GM23338 (cell line): Measurements from ENCODE around the gene TSPAN13. TPM values are rescaled to one million over a fixed set of nuclear protein-coding genes. Genes with fewer than 3 reads are reported as not detected.

ENCODE experiments used
- ATAC-seq: fragments of 200-7000 bp; cut with Tn5 transposase; 3 replicates; pipeline ENCODE4 v1.9.1; 2020
- DNase-seq: peaks from one replicate; pipeline ENCODE4 v3.0.0-alpha.2; 2015; ENCODE audit warnings: low spot score
- H2AFZ ChIP-seq: fragments of 200-600 bp; sonication (generic); 2 replicates; pipeline ENCODE4 v1.8.0; 2016; ENCODE audit warnings: antibody characterized with exemption, mild to moderate bottlenecking, moderate library complexity
- H3F3A ChIP-seq: fragments of 200-600 bp; sonication (generic); replicated peaks from 2 replicates; pipeline ENCODE4 v1.8.0; 2017; ENCODE audit warnings: antibody characterized with exemption, mixed run types, low read depth
- H3K27ac ChIP-seq: fragments of 200-600 bp; sonication (generic); 2 replicates; pipeline ENCODE4 v1.6.1; 2016; ENCODE audit warnings: low read depth
- H3K27me3 ChIP-seq: fragments of 200-600 bp; sonication (generic); 2 replicates; pipeline ENCODE4 v1.8.0; 2016; ENCODE audit warnings: mild to moderate bottlenecking, mixed run types, moderate library complexity; ENCODE audit not compliant: insufficient read depth
- H3K36me3 ChIP-seq: fragments of 200-600 bp; sonication (generic); 2 replicates; pipeline ENCODE4 v1.8.0; 2016; ENCODE audit warnings: mild to moderate bottlenecking; ENCODE audit not compliant: insufficient read depth
- H3K4me1 ChIP-seq: fragments of 200-600 bp; sonication (generic); 2 replicates; pipeline ENCODE4 v1.8.0; 2016; ENCODE audit warnings: mild to moderate bottlenecking, moderate library complexity; ENCODE audit not compliant: insufficient read depth
- H3K4me2 ChIP-seq: fragments of 200-600 bp; sonication (generic); 2 replicates; pipeline ENCODE4 v1.7.1; 2017; ENCODE audit warnings: mixed run types
- H3K4me3 ChIP-seq: fragments of 200-600 bp; sonication (generic); 2 replicates; pipeline ENCODE4 v1.6.1; 2016; ENCODE audit warnings: mixed run types
- H3K79me2 ChIP-seq: fragments of 200-600 bp; sonication (generic); replicated peaks from 2 replicates; pipeline ENCODE4 v1.8.0; 2017; ENCODE audit warnings: mild to moderate bottlenecking; ENCODE audit not compliant: insufficient read depth
- H3K9me2 ChIP-seq: fragments of 200-600 bp; sonication (generic); 2 replicates; pipeline ENCODE4 v1.8.0; 2017; ENCODE audit not compliant: insufficient read depth
- H4K20me1 ChIP-seq: fragments of 200-600 bp; sonication (generic); replicated peaks from 2 replicates; pipeline ENCODE4 v1.8.0; 2017; ENCODE audit warnings: mild to moderate bottlenecking; ENCODE audit not compliant: insufficient read depth
- H3K27ac Mint-ChIP-seq: 2 replicates; pipeline ENCODE4 v1.8.0; 2020; ENCODE audit warnings: inconsistent platforms, mild to moderate bottlenecking, moderate library complexity, mixed read lengths
- H3K27me3 Mint-ChIP-seq: 3 replicates; pipeline ENCODE4 v1.8.0; 2022; ENCODE audit warnings: low read depth, mild to moderate bottlenecking, moderate library complexity, mixed read lengths, inconsistent platforms; ENCODE audit not compliant: insufficient read depth, poor library complexity
- H3K36me3 Mint-ChIP-seq: 3 replicates; pipeline ENCODE4 v1.8.0; 2021; ENCODE audit warnings: low read depth, mild to moderate bottlenecking, inconsistent platforms, moderate library complexity, mixed read lengths
- H3K4me1 Mint-ChIP-seq: 3 replicates; pipeline ENCODE4 v1.8.0; 2020; ENCODE audit warnings: mild to moderate bottlenecking, inconsistent platforms, mixed read lengths
- H3K4me3 Mint-ChIP-seq: 3 replicates; pipeline ENCODE4 v1.8.0; 2021; ENCODE audit warnings: moderate library complexity, mild to moderate bottlenecking, inconsistent platforms, mixed read lengths
- H3K9me3 Mint-ChIP-seq: 3 replicates; pipeline ENCODE4 v1.8.0; 2020; ENCODE audit warnings: moderate library complexity, mild to moderate bottlenecking, inconsistent platforms, mixed read lengths
- CREB1 ChIP-seq: fragments of 250-450 bp; sonication (Bioruptor Pico); IDR thresholded peaks from 2 replicates; pipeline ENCODE4 v1.5.0; 2020; ENCODE audit warnings: low read depth, mild to moderate bottlenecking, moderate library complexity
- EZH2 ChIP-seq: fragments of 200-600 bp; sonication (generic); IDR thresholded peaks from one replicate; pipeline ENCODE4 v1.8.0; 2017; ENCODE audit warnings: antibody characterized with exemption, mild to moderate bottlenecking, low read depth; ENCODE audit not compliant: unreplicated experiment
- EZH2phosphoT487 ChIP-seq: fragments of 200-600 bp; sonication (generic); IDR thresholded peaks from one replicate; pipeline ENCODE4 v1.8.1; 2018; ENCODE audit warnings: antibody characterized with exemption; ENCODE audit not compliant: unreplicated experiment
- JUNB ChIP-seq: IDR thresholded peaks from one replicate; pipeline ENCODE4 v1.6.1; 2016; ENCODE audit warnings: antibody characterized with exemption; ENCODE audit not compliant: unreplicated experiment
- POLR2AphosphoS5 ChIP-seq: IDR thresholded peaks from 2 replicates; pipeline ENCODE4 v1.6.1; 2016; ENCODE audit warnings: antibody characterized with exemption, low read depth
- STAT1 ChIP-seq: IDR thresholded peaks from one replicate; pipeline ENCODE4 v1.6.1; 2016; ENCODE audit warnings: antibody characterized with exemption; ENCODE audit not compliant: unreplicated experiment
- ZNF331 ChIP-seq: fragments of 250-450 bp; sonication (Bioruptor Pico); IDR thresholded peaks from 2 replicates; pipeline ENCODE4 v1.5.0; 2020; ENCODE audit warnings: low read depth, mild to moderate bottlenecking, moderate library complexity
- polyA plus RNA-seq: library from polyadenylated mRNA; unstranded; fragments of >200 nt; fragmentation: Nextera tagmentation; extraction: Ambion mirVana; gene quantifications from 2 replicates; pipeline ENCODE4 v1.2.1, GENCODE V29; 2016
- total RNA-seq: library from RNA; depleted of rRNA; stranded (reverse); fragments of >200 nt; shearing (Covaris generic); gene quantifications from 2 replicates; pipeline ENCODE4 v1.2.3, GENCODE V29; 2014
- TF ChIP-seq, protein P1 (sequence below): fragments of 250-450 bp; sonication (Bioruptor Pico); IDR thresholded peaks from 2 replicates; pipeline ENCODE4 v1.5.0; 2020; ENCODE audit warnings: mild to moderate bottlenecking, moderate library complexity
- TF ChIP-seq, protein P2 (sequence below): IDR thresholded peaks from 2 replicates; pipeline ENCODE4 v1.6.1; 2016; ENCODE audit warnings: antibody characterized with exemption

TSPAN13 gene
- total and polyA plus RNA-seq, 2 experiments from 2014 or later: 27.6 to 40.9 TPM

DNA sequence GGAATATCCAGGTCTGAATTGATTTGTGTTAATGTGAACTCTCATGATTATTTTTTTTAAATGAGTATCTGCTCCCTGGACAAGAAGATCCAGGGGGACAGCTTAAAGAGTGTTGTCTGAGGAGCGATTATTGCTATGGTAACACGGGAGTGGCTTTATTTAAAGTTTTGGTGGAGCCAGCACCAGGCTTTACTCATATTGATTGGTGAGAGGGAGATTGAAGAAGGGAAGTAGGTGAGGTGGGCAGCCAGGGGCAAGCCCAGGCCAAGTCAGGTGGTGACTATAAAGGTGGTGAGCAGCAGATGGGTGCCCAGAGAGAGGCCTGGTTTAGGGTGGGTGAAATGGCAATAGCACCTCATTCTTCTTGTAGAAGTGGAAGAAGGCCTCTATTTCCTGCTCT lies 61.4 kb downstream of the TSPAN13 start:
- no peaks in the 10 kb centered on the region; the same call in 2 of the 3 replicates for H3K36me3 Mint-ChIP-seq
- no peak overlapping the region for H3K27ac ChIP-seq
- peaks cover 2% of the 10 kb centered on the region for H3K27me3 Mint-ChIP-seq
- H3K27me3 ChIP-seq: no peaks in the 10 kb centered on the region
- H2AFZ ChIP-seq: no peak overlapping the region
- peaks cover 6% of the 10 kb centered on the region; the same call in 1 of the 2 replicates for H3K9me2 ChIP-seq
- H3K4me1 ChIP-seq: no peaks in the 10 kb centered on the region
- H3K36me3 ChIP-seq: no peaks in the 10 kb centered on the region
- H4K20me1 ChIP-seq: no peaks in the 10 kb centered on the region
- H3K4me3 Mint-ChIP-seq: no peak overlapping the region
- peaks cover 5% of the 10 kb centered on the region; the same call in 2 of the 3 replicates for H3K4me1 Mint-ChIP-seq
- TF ChIP-seq, protein P1, sequence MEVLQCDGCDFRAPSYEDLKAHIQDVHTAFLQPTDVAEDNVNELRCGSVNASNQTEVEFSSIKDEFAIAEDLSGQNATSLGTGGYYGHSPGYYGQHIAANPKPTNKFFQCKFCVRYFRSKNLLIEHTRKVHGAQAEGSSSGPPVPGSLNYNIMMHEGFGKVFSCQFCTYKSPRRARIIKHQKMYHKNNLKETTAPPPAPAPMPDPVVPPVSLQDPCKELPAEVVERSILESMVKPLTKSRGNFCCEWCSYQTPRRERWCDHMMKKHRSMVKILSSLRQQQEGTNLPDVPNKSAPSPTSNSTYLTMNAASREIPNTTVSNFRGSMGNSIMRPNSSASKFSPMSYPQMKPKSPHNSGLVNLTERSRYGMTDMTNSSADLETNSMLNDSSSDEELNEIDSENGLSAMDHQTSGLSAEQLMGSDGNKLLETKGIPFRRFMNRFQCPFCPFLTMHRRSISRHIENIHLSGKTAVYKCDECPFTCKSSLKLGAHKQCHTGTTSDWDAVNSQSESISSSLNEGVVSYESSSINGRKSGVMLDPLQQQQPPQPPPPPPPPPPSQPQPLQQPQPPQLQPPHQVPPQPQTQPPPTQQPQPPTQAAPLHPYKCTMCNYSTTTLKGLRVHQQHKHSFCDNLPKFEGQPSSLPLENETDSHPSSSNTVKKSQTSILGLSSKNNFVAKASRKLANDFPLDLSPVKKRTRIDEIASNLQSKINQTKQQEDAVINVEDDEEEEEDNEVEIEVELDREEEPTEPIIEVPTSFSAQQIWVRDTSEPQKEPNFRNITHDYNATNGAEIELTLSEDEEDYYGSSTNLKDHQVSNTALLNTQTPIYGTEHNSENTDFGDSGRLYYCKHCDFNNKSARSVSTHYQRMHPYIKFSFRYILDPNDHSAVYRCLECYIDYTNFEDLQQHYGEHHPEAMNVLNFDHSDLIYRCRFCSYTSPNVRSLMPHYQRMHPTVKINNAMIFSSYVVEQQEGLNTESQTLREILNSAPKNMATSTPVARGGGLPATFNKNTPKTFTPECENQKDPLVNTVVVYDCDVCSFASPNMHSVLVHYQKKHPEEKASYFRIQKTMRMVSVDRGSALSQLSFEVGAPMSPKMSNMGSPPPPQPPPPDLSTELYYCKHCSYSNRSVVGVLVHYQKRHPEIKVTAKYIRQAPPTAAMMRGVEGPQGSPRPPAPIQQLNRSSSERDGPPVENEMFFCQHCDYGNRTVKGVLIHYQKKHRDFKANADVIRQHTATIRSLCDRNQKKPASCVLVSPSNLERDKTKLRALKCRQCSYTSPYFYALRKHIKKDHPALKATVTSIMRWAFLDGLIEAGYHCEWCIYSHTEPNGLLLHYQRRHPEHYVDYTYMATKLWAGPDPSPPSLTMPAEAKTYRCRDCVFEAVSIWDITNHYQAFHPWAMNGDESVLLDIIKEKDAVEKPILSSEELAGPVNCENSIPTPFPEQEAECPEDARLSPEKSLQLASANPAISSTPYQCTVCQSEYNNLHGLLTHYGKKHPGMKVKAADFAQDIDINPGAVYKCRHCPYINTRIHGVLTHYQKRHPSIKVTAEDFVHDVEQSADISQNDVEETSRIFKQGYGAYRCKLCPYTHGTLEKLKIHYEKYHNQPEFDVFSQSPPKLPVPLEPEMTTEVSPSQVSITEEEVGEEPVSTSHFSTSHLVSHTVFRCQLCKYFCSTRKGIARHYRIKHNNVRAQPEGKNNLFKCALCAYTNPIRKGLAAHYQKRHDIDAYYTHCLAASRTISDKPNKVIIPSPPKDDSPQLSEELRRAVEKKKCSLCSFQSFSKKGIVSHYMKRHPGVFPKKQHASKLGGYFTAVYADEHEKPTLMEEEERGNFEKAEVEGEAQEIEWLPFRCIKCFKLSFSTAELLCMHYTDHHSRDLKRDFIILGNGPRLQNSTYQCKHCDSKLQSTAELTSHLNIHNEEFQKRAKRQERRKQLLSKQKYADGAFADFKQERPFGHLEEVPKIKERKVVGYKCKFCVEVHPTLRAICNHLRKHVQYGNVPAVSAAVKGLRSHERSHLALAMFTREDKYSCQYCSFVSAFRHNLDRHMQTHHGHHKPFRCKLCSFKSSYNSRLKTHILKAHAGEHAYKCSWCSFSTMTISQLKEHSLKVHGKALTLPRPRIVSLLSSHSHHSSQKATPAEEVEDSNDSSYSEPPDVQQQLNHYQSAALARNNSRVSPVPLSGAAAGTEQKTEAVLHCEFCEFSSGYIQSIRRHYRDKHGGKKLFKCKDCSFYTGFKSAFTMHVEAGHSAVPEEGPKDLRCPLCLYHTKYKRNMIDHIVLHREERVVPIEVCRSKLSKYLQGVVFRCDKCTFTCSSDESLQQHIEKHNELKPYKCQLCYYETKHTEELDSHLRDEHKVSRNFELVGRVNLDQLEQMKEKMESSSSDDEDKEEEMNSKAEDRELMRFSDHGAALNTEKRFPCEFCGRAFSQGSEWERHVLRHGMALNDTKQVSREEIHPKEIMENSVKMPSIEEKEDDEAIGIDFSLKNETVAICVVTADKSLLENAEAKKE (CRISPR knock-in tag): no peak
- TF ChIP-seq STAT1: no peak
- no peak for TF ChIP-seq EZH2phosphoT487
- TF ChIP-seq POLR2AphosphoS5: no peak
- no peak for TF ChIP-seq CREB1 (CRISPR knock-in tag)
- TF ChIP-seq ZNF331 (CRISPR knock-in tag): no peak
- TF ChIP-seq JUNB: no peak
- TF ChIP-seq, protein P2, sequence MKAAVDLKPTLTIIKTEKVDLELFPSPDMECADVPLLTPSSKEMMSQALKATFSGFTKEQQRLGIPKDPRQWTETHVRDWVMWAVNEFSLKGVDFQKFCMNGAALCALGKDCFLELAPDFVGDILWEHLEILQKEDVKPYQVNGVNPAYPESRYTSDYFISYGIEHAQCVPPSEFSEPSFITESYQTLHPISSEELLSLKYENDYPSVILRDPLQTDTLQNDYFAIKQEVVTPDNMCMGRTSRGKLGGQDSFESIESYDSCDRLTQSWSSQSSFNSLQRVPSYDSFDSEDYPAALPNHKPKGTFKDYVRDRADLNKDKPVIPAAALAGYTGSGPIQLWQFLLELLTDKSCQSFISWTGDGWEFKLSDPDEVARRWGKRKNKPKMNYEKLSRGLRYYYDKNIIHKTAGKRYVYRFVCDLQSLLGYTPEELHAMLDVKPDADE: no peak
- no peak for TF ChIP-seq EZH2
- DNase-seq (no peak), ATAC-seq (no peak)
- H3K4me3 ChIP-seq: no peak overlapping the region
- H3F3A ChIP-seq: no peaks in the 10 kb centered on the region
- H3K9me3 Mint-ChIP-seq: no peaks in the 10 kb centered on the region; the same call in 2 of the 3 replicates
- H3K4me2 ChIP-seq: no peak overlapping the region
- no peak overlapping the region for H3K27ac Mint-ChIP-seq
- H3K79me2 ChIP-seq: no peaks in the 10 kb centered on the region
